GM12872 (cell line): ENCODE results near the gene PCDHGA9.
"Not testable (repeated sequence)": the region's sequence is repeated elsewhere in the genome, so short reads cannot be mapped to it uniquely, and the experiment has no call there.

Experiments
- CTCF ChIP-seq: IDR thresholded peaks from 3 replicates; pipeline ENCODE4 v1.5.1; 2011; ENCODE audit warnings: low read depth, mild to moderate bottlenecking, low read length, moderate library complexity; ENCODE audit not compliant: insufficient read depth

Gene PCDHGA9

GRCh38 chr5:141374627-141375026 lies 28.0 kb upstream of the PCDHGA9 start:
- no peak for TF ChIP-seq CTCF

GRCh38 chr5:141382469-141383294 lies 19.9 kb upstream of the PCDHGA9 start, which contains the start of gene PCDHGA7:
PCDHGA7 (plus strand) TSS chr5:141382742; CDS start chr5:141382900, 158 bp downstream.
- TF ChIP-seq CTCF: 0 out of 3 replicates have a peak, but pooled peaks have one; percentile 1

- no peak for TF ChIP-seq CTCF
Measured at GRCh38 chr5:141383345-141383744, 19.2 kb upstream of the PCDHGA9 start.

- TF ChIP-seq CTCF: no peak
Measured at GRCh38 chr5:141384471-141385267, 17.9 kb upstream of the PCDHGA9 start.

GRCh38 chr5:141387557-141388311 lies 14.8 kb upstream of the PCDHGA9 start, which contains the start of gene PCDHGB4:
PCDHGB4 (plus strand) TSS chr5:141387698; CDS start chr5:141387885, 187 bp downstream.
- TF ChIP-seq CTCF: not testable (repeated sequence)

- no peak for TF ChIP-seq CTCF
Measured at GRCh38 chr5:141388661-141389060, 13.9 kb upstream of the PCDHGA9 start.
